H9 (cell line): ENCODE data around the gene CREB3L2. TPM values are rescaled to one million over a fixed set of nuclear protein-coding genes. Genes with fewer than 3 reads are reported as not detected.

Source experiments
- DNase-seq: peaks from one replicate; pipeline ENCODE4 v3.0.0-alpha.2; 2017
- H2AFZ ChIP-seq: one replicate; pipeline ENCODE4 v1.6.1; 2013; ENCODE audit warnings: mild to moderate bottlenecking, low read length, control low read depth, moderate library complexity
- H2AK5ac ChIP-seq: 2 replicates; pipeline ENCODE4 v1.6.1; 2013; ENCODE audit warnings: low read length, control low read depth, mixed read lengths; ENCODE audit not compliant: insufficient read length
- H2BK120ac ChIP-seq: one replicate; pipeline ENCODE4 v1.6.1; 2013; ENCODE audit warnings: low read depth, mild to moderate bottlenecking, low read length, control low read depth, inconsistent platforms; ENCODE audit not compliant: poor library complexity, severe bottlenecking
- H2BK12ac ChIP-seq: 2 replicates; pipeline ENCODE4 v1.6.1; 2013; ENCODE audit warnings: low read length, control low read depth, mixed read lengths, low read depth; ENCODE audit not compliant: insufficient read length
- H2BK15ac ChIP-seq: 2 replicates; pipeline ENCODE4 v1.6.1; 2013; ENCODE audit warnings: low read depth, low read length, control low read depth
- H2BK20ac ChIP-seq: one replicate; pipeline ENCODE4 v1.6.1; 2013; ENCODE audit warnings: low read depth, mild to moderate bottlenecking, low read length, control low read depth, inconsistent platforms; ENCODE audit not compliant: poor library complexity, severe bottlenecking
- H2BK5ac ChIP-seq: 2 replicates; pipeline ENCODE4 v1.6.1; 2013; ENCODE audit warnings: low read length, control low read depth, mixed read lengths; ENCODE audit not compliant: insufficient read length
- H3K14ac ChIP-seq: 2 replicates; pipeline ENCODE4 v1.6.1; 2013; ENCODE audit warnings: low read length, control low read depth; ENCODE audit not compliant: insufficient read depth
- H3K18ac ChIP-seq: 2 replicates; pipeline ENCODE4 v1.6.1; 2013; ENCODE audit warnings: low read depth, mild to moderate bottlenecking, mixed read lengths, low read length, control low read depth; ENCODE audit not compliant: insufficient read length
- H3K23ac ChIP-seq: 2 replicates; pipeline ENCODE4 v1.6.1; 2013; ENCODE audit warnings: low read length, control low read depth, mixed read lengths, low read depth; ENCODE audit not compliant: insufficient read length
- H3K23me2 ChIP-seq: 2 replicates; pipeline ENCODE4 v1.6.1; 2013; ENCODE audit warnings: low read depth, mild to moderate bottlenecking, mixed read lengths, low read length, control low read depth; ENCODE audit not compliant: insufficient read length, poor library complexity, severe bottlenecking
- H3K27ac ChIP-seq: 2 replicates; pipeline ENCODE4 v1.5.1; 2013; ENCODE audit warnings: low read length, control low read depth, mixed read lengths, low read depth; ENCODE audit not compliant: insufficient read length
- H3K27me3 ChIP-seq: 2 replicates; pipeline ENCODE4 v1.6.1; 2013; ENCODE audit warnings: low read length, control low read depth, inconsistent platforms; ENCODE audit not compliant: insufficient read depth
- H3K4ac ChIP-seq: 2 replicates; pipeline ENCODE4 v1.6.1; 2013; ENCODE audit warnings: low read depth, mild to moderate bottlenecking, control low read depth, inconsistent platforms, low read length, moderate library complexity
- H3K4me1 ChIP-seq: 2 replicates; pipeline ENCODE4 v1.6.1; 2013; ENCODE audit warnings: low read length, control low read depth, inconsistent platforms; ENCODE audit not compliant: insufficient read depth
- H3K4me2 ChIP-seq: 2 replicates; pipeline ENCODE4 v1.6.1; 2013; ENCODE audit warnings: low read length, control low read depth, mixed read lengths; ENCODE audit not compliant: insufficient read length, insufficient read depth
- H3K56ac ChIP-seq: 2 replicates; pipeline ENCODE4 v1.6.1; 2013; ENCODE audit warnings: low read depth, mild to moderate bottlenecking, mixed read lengths, low read length, control low read depth; ENCODE audit not compliant: insufficient read length
- H3K79me1 ChIP-seq: 2 replicates; pipeline ENCODE4 v1.6.1; 2013; ENCODE audit warnings: low read depth, mild to moderate bottlenecking, moderate library complexity, low read length, control low read depth, inconsistent platforms; ENCODE audit not compliant: insufficient read depth, poor library complexity, severe bottlenecking
- H3K79me2 ChIP-seq: 2 replicates; pipeline ENCODE4 v1.6.1; 2013; ENCODE audit warnings: low read length, control low read depth, inconsistent platforms; ENCODE audit not compliant: insufficient read depth
- H3K9ac ChIP-seq: 2 replicates; pipeline ENCODE4 v1.6.1; 2013; ENCODE audit warnings: low read length, control low read depth, mixed read lengths; ENCODE audit not compliant: insufficient read length; ENCODE audit errors: extremely low read depth
- H3K9me3 ChIP-seq: one replicate; pipeline ENCODE4 v1.6.1; 2013; ENCODE audit warnings: low read depth, low read length, inconsistent platforms; ENCODE audit not compliant: control insufficient read depth
- H3T11ph ChIP-seq: one replicate; pipeline ENCODE4 v1.6.1; 2013; ENCODE audit warnings: mild to moderate bottlenecking, low read length, control low read depth, inconsistent platforms
- H4K20me1 ChIP-seq: one replicate; pipeline ENCODE4 v1.6.1; 2013; ENCODE audit not compliant: control insufficient read depth, insufficient read length, insufficient read depth
- H4K5ac ChIP-seq: 2 replicates; pipeline ENCODE4 v1.6.1; 2013; ENCODE audit warnings: low read depth, mild to moderate bottlenecking, mixed read lengths, low read length, control low read depth; ENCODE audit not compliant: insufficient read length
- H4K8ac ChIP-seq: replicated peaks from 2 replicates; pipeline ENCODE4 v1.6.1; 2013; ENCODE audit warnings: low read length, control low read depth, mixed read lengths, low read depth; ENCODE audit not compliant: insufficient read length
- H4K91ac ChIP-seq: 2 replicates; pipeline ENCODE4 v1.6.1; 2013; ENCODE audit warnings: low read depth, mild to moderate bottlenecking, moderate library complexity, mixed read lengths, low read length, control low read depth; ENCODE audit not compliant: insufficient read length
- H3K27ac Mint-ChIP-seq, 3 experiments: 2 replicates in 2 of 3; 3 replicates in 1 of 3; pipeline ENCODE4 v1.8.0; 2020 to 2021; ENCODE audit warnings: mixed read lengths in 3 of 3, mild to moderate bottlenecking in 1 of 3, moderate library complexity in 1 of 3
- H3K27me3 Mint-ChIP-seq: 2 replicates; pipeline ENCODE4 v1.8.0; 2021; ENCODE audit warnings: low read depth, mild to moderate bottlenecking, moderate library complexity, mixed read lengths
- H3K36me3 Mint-ChIP-seq, 3 experiments: 2 replicates in 2 of 3; 3 replicates in 1 of 3; pipeline ENCODE4 v1.8.0; 2020 to 2021; ENCODE audit warnings: low read depth in 3 of 3, mixed read lengths in 3 of 3; ENCODE audit not compliant: insufficient read depth in 1 of 3
- H3K4me1 Mint-ChIP-seq, 2 experiments: 2 replicates each; pipeline ENCODE4 v1.8.0; 2020; ENCODE audit warnings: mixed read lengths in 2 of 2
- H3K4me3 Mint-ChIP-seq, 2 experiments: 2 replicates in 1 of 2; 3 replicates in 1 of 2; pipeline ENCODE4 v1.8.0; 2020 to 2021; ENCODE audit warnings: mild to moderate bottlenecking in 2 of 2, mixed read lengths in 2 of 2, moderate library complexity in 1 of 2
- H3K9me3 Mint-ChIP-seq, 2 experiments: 2 replicates in 1 of 2; 3 replicates in 1 of 2; pipeline ENCODE4 v1.8.0; 2020; ENCODE audit warnings: mild to moderate bottlenecking in 2 of 2, mixed read lengths in 2 of 2, moderate library complexity in 1 of 2
- CTCF ChIP-seq: fragments of 200-600 bp; sonication (generic); conservative IDR thresholded peaks from 3 replicates; pipeline ENCODE4 v1.8.0; 2021; ENCODE audit warnings: antibody characterized with exemption, mild to moderate bottlenecking
- WGBS: extraction: QIAGEN DNeasy Blood & Tissue Kit; methylation state at CpG from one replicate; pipeline ENCODE4 v1.1.7; 2013; ENCODE audit warnings: missing lambda C conversion rate, low lambda C conversion rate, mixed read lengths; ENCODE audit not compliant: insufficient read length; ENCODE audit errors: extremely low coverage; 5-methylcytosine and 5-hydroxymethylcytosine counted together
- total RNA-seq: library from RNA; stranded (reverse); gene quantifications from 2 replicates; pipeline ENCODE4 v1.2.1, GENCODE V29; 2021

CREB3L2 gene
- total RNA-seq, 1 experiment from 2014 or later = 60.7 TPM

- no CpG with 5 or more reads among the region's 3 CpGs for WGBS
- H3K27me3 Mint-ChIP-seq = no peaks in the 10 kb centered on the region
- Histone ChIP-seq H3K9me3 (no peaks in the 10 kb centered on the region), H3K4me2 (no peak overlapping the region), H4K5ac (no peak overlapping the region), H2AK5ac (peak overlapping the region; percentile 55), H2BK120ac (no peak overlapping the region), H3K79me2 (peaks cover 3% of the 10 kb centered on the region; the same call in 1 of the 2 replicates), H3K27me3 (no peaks in the 10 kb centered on the region), H2AFZ (no peak overlapping the region), H2BK15ac (no peak overlapping the region), H3K27ac (no peak overlapping the region), H3K23me2 (no peaks in the 10 kb centered on the region), H2BK20ac (no peak overlapping the region), H3K79me1 (no peaks in the 10 kb centered on the region), H3K56ac (no peak overlapping the region), H4K91ac (no peak overlapping the region), H4K8ac (no peak overlapping the region), H2BK5ac (no peak overlapping the region), H3K4ac (no peak overlapping the region), H3K23ac (no peak overlapping the region), H3T11ph (no peak overlapping the region), H3K4me1 (peaks cover 2% of the 10 kb centered on the region; the same call in 1 of the 2 replicates), H2BK12ac (no peak overlapping the region), H3K14ac (no peak overlapping the region), H3K18ac (no peak overlapping the region), H4K20me1 (no peaks in the 10 kb centered on the region), H3K9ac (no peak overlapping the region)
- H3K27ac Mint-ChIP-seq = peak overlapping the region in 1 of 3 experiments; percentile 19; a peak in 2 of 7 replicates
- no peak overlapping the region for H3K4me3 Mint-ChIP-seq
- H3K4me1 Mint-ChIP-seq = peaks cover 29 to 49% of the 10 kb centered on the region in 2 experiments
- DNase-seq = no peak
- no peak for TF ChIP-seq CTCF
- peaks cover 0 to 13% (median 5%) of the 10 kb centered on the region in 3 experiments; a peak in 3 of 7 replicates for H3K36me3 Mint-ChIP-seq
- no peaks in the 10 kb centered on the region for H3K9me3 Mint-ChIP-seq
Measured at GRCh38 chr7:137946011-137946410, 55.9 kb downstream of the CREB3L2 start.
